SU-DHL-6 (cell line): ENCODE measurements around the gene CDK19.

ENCODE experiments used
- H2AFZ ChIP-seq: fragments of 200-600 bp; sonication (generic); 2 replicates; pipeline ENCODE4 v1.6.1; 2014; ENCODE audit warnings: low read depth, mild to moderate bottlenecking, moderate library complexity, mixed read lengths, antibody characterized with exemption, low read length; ENCODE audit not compliant: severe bottlenecking
- H3F3A ChIP-seq: fragments of 200-600 bp; shearing (Covaris generic); 2 replicates; pipeline ENCODE4 v1.6.0; 2016; ENCODE audit warnings: antibody characterized with exemption, mild to moderate bottlenecking; ENCODE audit not compliant: insufficient read depth
- H3K27ac ChIP-seq: fragments of 200-600 bp; sonication (generic); 2 replicates; pipeline ENCODE4 v1.5.1; 2016; ENCODE audit warnings: low read depth, mild to moderate bottlenecking, low read length, moderate library complexity, mixed read lengths
- H3K27me3 ChIP-seq: fragments of 200-600 bp; sonication (generic), shearing (Covaris generic); 2 replicates; pipeline ENCODE4 v1.6.0; 2014; ENCODE audit warnings: mild to moderate bottlenecking, low read length
- H3K36me3 ChIP-seq: fragments of 200-600 bp; sonication (generic); 2 replicates; pipeline ENCODE4 v1.6.1; 2014; ENCODE audit warnings: mild to moderate bottlenecking, low read length, mixed read lengths
- H3K4me2 ChIP-seq: fragments of 300-600, 200-600 bp; shearing (Covaris generic), sonication (generic); 2 replicates; pipeline ENCODE4 v1.6.0; 2014; ENCODE audit warnings: low read length, low read depth, mild to moderate bottlenecking; ENCODE audit not compliant: poor library complexity, severe bottlenecking
- H3K4me3 ChIP-seq: fragments of 200-600 bp; sonication (generic); 2 replicates; pipeline ENCODE4 v1.5.1; 2014; ENCODE audit warnings: antibody characterized with exemption, low read length, mild to moderate bottlenecking, mixed read lengths; ENCODE audit not compliant: insufficient read depth, poor library complexity, severe bottlenecking
- H3K79me2 ChIP-seq: fragments of 200-600 bp; sonication (generic); 2 replicates; pipeline ENCODE4 v1.6.1; 2014; ENCODE audit warnings: mild to moderate bottlenecking, low read length, moderate library complexity; ENCODE audit not compliant: insufficient read depth
- H3K9ac ChIP-seq: fragments of 200-600 bp; sonication (generic); 2 replicates; pipeline ENCODE4 v1.7.0; 2014; ENCODE audit warnings: mild to moderate bottlenecking, low read length
- H3K9me2 ChIP-seq: fragments of 200-600 bp; sonication (generic); replicated peaks from 2 replicates; pipeline ENCODE4 v1.6.1; 2014; ENCODE audit warnings: low read length; ENCODE audit not compliant: insufficient read depth
- H3K9me3 ChIP-seq: fragments of 200-600 bp; sonication (generic); 2 replicates; pipeline ENCODE4 v1.6.1; 2014; ENCODE audit warnings: low read length, mixed read lengths; ENCODE audit not compliant: insufficient read depth
- H4K20me1 ChIP-seq: fragments of 200-600 bp; sonication (generic); 2 replicates; pipeline ENCODE4 v1.6.1; 2014; ENCODE audit warnings: low read depth, mild to moderate bottlenecking, antibody characterized with exemption, low read length, moderate library complexity, mixed read lengths
- CTCF ChIP-seq: fragments of 200-600 bp; sonication (generic); IDR thresholded peaks from one replicate; pipeline ENCODE4 v1.5.1; 2017; ENCODE audit warnings: antibody characterized with exemption, mild to moderate bottlenecking, low read length, moderate library complexity; ENCODE audit not compliant: insufficient read depth, poor library complexity, severe bottlenecking
- EZH2phosphoT487 ChIP-seq: fragments of 200-600 bp; sonication (generic), shearing (Covaris generic); conservative IDR thresholded peaks from 2 replicates; pipeline ENCODE4 v1.6.1; 2018; ENCODE audit warnings: mild to moderate bottlenecking, antibody characterized with exemption, low read length, moderate library complexity, mixed read lengths

Gene CDK19

GRCh38 chr6:110795271-110795670 is 20.0 kb downstream of the CDK19 start:
- H3K9ac ChIP-seq = no peak overlapping the region
- H3K4me3 ChIP-seq = no peak overlapping the region
- H3F3A ChIP-seq = no peaks in the 10 kb centered on the region; the same call in 1 of the 2 replicates
- 0 out of 2 replicates have a peak, but pooled peaks cover 3% of the 10 kb centered on the region for H4K20me1 ChIP-seq
- no peaks in the 10 kb centered on the region for H3K36me3 ChIP-seq
- no peaks in the 10 kb centered on the region for H3K9me3 ChIP-seq
- no peaks in the 10 kb centered on the region for H3K9me2 ChIP-seq
- H3K4me2 ChIP-seq = no peak overlapping the region
- H3K79me2 ChIP-seq = peaks cover 57% of the 10 kb centered on the region
- no peaks in the 10 kb centered on the region for H3K27me3 ChIP-seq
- TF ChIP-seq CTCF (no peak), EZH2phosphoT487 (no peak)
- H3K27ac ChIP-seq = no peak overlapping the region
- H2AFZ ChIP-seq = no peak overlapping the region

- TF ChIP-seq EZH2phosphoT487 (no peak), CTCF (no peak)
- Histone ChIP-seq H3K27me3 (no peaks in the 10 kb centered on the region), H3K36me3 (0 out of 2 replicates have a peak, but pooled peaks cover 6% of the 10 kb centered on the region), H3K4me2 (no peak overlapping the region), H2AFZ (no peak overlapping the region), H3K9me3 (no peaks in the 10 kb centered on the region; the same call in 1 of the 2 replicates), H3K79me2 (no peaks in the 10 kb centered on the region), H3K27ac (no peak overlapping the region), H3K4me3 (no peak overlapping the region), H4K20me1 (no peaks in the 10 kb centered on the region), H3K9me2 (no peaks in the 10 kb centered on the region), H3K9ac (no peak overlapping the region), H3F3A (no peaks in the 10 kb centered on the region)
Measured at GRCh38 chr6:110786696-110787095, 28.6 kb downstream of the CDK19 start.

- H3K4me2 ChIP-seq = no peak overlapping the region
- no peak for TF ChIP-seq CTCF
- no peak for TF ChIP-seq EZH2phosphoT487
- no peaks in the 10 kb centered on the region; the same call in 1 of the 2 replicates for H3K9me3 ChIP-seq
- H3F3A ChIP-seq = no peaks in the 10 kb centered on the region
- no peak overlapping the region for H2AFZ ChIP-seq
- no peak overlapping the region for H3K4me3 ChIP-seq
- no peaks in the 10 kb centered on the region for H4K20me1 ChIP-seq
- H3K79me2 ChIP-seq = 0 out of 2 replicates have a peak, but pooled peaks cover 3% of the 10 kb centered on the region
- no peak overlapping the region for H3K27ac ChIP-seq
- no peaks in the 10 kb centered on the region for H3K9me2 ChIP-seq
- no peak overlapping the region for H3K9ac ChIP-seq
- no peaks in the 10 kb centered on the region for H3K27me3 ChIP-seq
- 0 out of 2 replicates have a peak, but pooled peaks cover 6% of the 10 kb centered on the region for H3K36me3 ChIP-seq
Measured at GRCh38 chr6:110786271-110786670, 29.0 kb downstream of the CDK19 start.
